GM23338 (cell line): Measurements from ENCODE around the gene SYNPO. TPM values are rescaled to one million over a fixed set of nuclear protein-coding genes. Genes with fewer than 3 reads are reported as not detected.

ENCODE experiments used
- ATAC-seq: fragments of 200-7000 bp; cut with Tn5 transposase; 3 replicates; pipeline ENCODE4 v1.9.1; 2020
- DNase-seq: peaks from one replicate; pipeline ENCODE4 v3.0.0-alpha.2; 2015; ENCODE audit warnings: low spot score
- H2AFZ ChIP-seq: fragments of 200-600 bp; sonication (generic); 2 replicates; pipeline ENCODE4 v1.8.0; 2016; ENCODE audit warnings: antibody characterized with exemption, mild to moderate bottlenecking, moderate library complexity
- H3F3A ChIP-seq: fragments of 200-600 bp; sonication (generic); replicated peaks from 2 replicates; pipeline ENCODE4 v1.8.0; 2017; ENCODE audit warnings: antibody characterized with exemption, mixed run types, low read depth
- H3K27ac ChIP-seq: fragments of 200-600 bp; sonication (generic); 2 replicates; pipeline ENCODE4 v1.6.1; 2016; ENCODE audit warnings: low read depth
- H3K27me3 ChIP-seq: fragments of 200-600 bp; sonication (generic); 2 replicates; pipeline ENCODE4 v1.8.0; 2016; ENCODE audit warnings: mild to moderate bottlenecking, mixed run types, moderate library complexity; ENCODE audit not compliant: insufficient read depth
- H3K36me3 ChIP-seq: fragments of 200-600 bp; sonication (generic); 2 replicates; pipeline ENCODE4 v1.8.0; 2016; ENCODE audit warnings: mild to moderate bottlenecking; ENCODE audit not compliant: insufficient read depth
- H3K4me1 ChIP-seq: fragments of 200-600 bp; sonication (generic); 2 replicates; pipeline ENCODE4 v1.8.0; 2016; ENCODE audit warnings: mild to moderate bottlenecking, moderate library complexity; ENCODE audit not compliant: insufficient read depth
- H3K4me2 ChIP-seq: fragments of 200-600 bp; sonication (generic); 2 replicates; pipeline ENCODE4 v1.7.1; 2017; ENCODE audit warnings: mixed run types
- H3K4me3 ChIP-seq: fragments of 200-600 bp; sonication (generic); 2 replicates; pipeline ENCODE4 v1.6.1; 2016; ENCODE audit warnings: mixed run types
- H3K79me2 ChIP-seq: fragments of 200-600 bp; sonication (generic); replicated peaks from 2 replicates; pipeline ENCODE4 v1.8.0; 2017; ENCODE audit warnings: mild to moderate bottlenecking; ENCODE audit not compliant: insufficient read depth
- H3K9me2 ChIP-seq: fragments of 200-600 bp; sonication (generic); 2 replicates; pipeline ENCODE4 v1.8.0; 2017; ENCODE audit not compliant: insufficient read depth
- H4K20me1 ChIP-seq: fragments of 200-600 bp; sonication (generic); replicated peaks from 2 replicates; pipeline ENCODE4 v1.8.0; 2017; ENCODE audit warnings: mild to moderate bottlenecking; ENCODE audit not compliant: insufficient read depth
- H3K27ac Mint-ChIP-seq: 2 replicates; pipeline ENCODE4 v1.8.0; 2020; ENCODE audit warnings: inconsistent platforms, mild to moderate bottlenecking, moderate library complexity, mixed read lengths
- H3K27me3 Mint-ChIP-seq: 3 replicates; pipeline ENCODE4 v1.8.0; 2022; ENCODE audit warnings: low read depth, mild to moderate bottlenecking, moderate library complexity, mixed read lengths, inconsistent platforms; ENCODE audit not compliant: insufficient read depth, poor library complexity
- H3K36me3 Mint-ChIP-seq: 3 replicates; pipeline ENCODE4 v1.8.0; 2021; ENCODE audit warnings: low read depth, mild to moderate bottlenecking, inconsistent platforms, moderate library complexity, mixed read lengths
- H3K4me1 Mint-ChIP-seq: 3 replicates; pipeline ENCODE4 v1.8.0; 2020; ENCODE audit warnings: mild to moderate bottlenecking, inconsistent platforms, mixed read lengths
- H3K4me3 Mint-ChIP-seq: 3 replicates; pipeline ENCODE4 v1.8.0; 2021; ENCODE audit warnings: moderate library complexity, mild to moderate bottlenecking, inconsistent platforms, mixed read lengths
- H3K9me3 Mint-ChIP-seq: 3 replicates; pipeline ENCODE4 v1.8.0; 2020; ENCODE audit warnings: moderate library complexity, mild to moderate bottlenecking, inconsistent platforms, mixed read lengths
- CREB1 ChIP-seq: fragments of 250-450 bp; sonication (Bioruptor Pico); IDR thresholded peaks from 2 replicates; pipeline ENCODE4 v1.5.0; 2020; ENCODE audit warnings: low read depth, mild to moderate bottlenecking, moderate library complexity
- CTCF ChIP-seq, 2 experiments: fragments of 200-600 bp in 1 of 2; sonication (generic) in 1 of 2; conservative IDR thresholded peaks; 2 replicates each; pipeline versions ENCODE4 v1.5.1 to v1.6.1; 2016 to 2017; ENCODE audit warnings: antibody characterized with exemption in 2 of 2, low read depth in 2 of 2, mild to moderate bottlenecking in 2 of 2, moderate library complexity in 1 of 2
- ETS1 ChIP-seq: IDR thresholded peaks from 2 replicates; pipeline ENCODE4 v1.6.1; 2016; ENCODE audit warnings: antibody characterized with exemption
- EZH2 ChIP-seq: fragments of 200-600 bp; sonication (generic); IDR thresholded peaks from one replicate; pipeline ENCODE4 v1.8.0; 2017; ENCODE audit warnings: antibody characterized with exemption, mild to moderate bottlenecking, low read depth; ENCODE audit not compliant: unreplicated experiment
- EZH2phosphoT487 ChIP-seq: fragments of 200-600 bp; sonication (generic); IDR thresholded peaks from one replicate; pipeline ENCODE4 v1.8.1; 2018; ENCODE audit warnings: antibody characterized with exemption; ENCODE audit not compliant: unreplicated experiment
- JUNB ChIP-seq: IDR thresholded peaks from one replicate; pipeline ENCODE4 v1.6.1; 2016; ENCODE audit warnings: antibody characterized with exemption; ENCODE audit not compliant: unreplicated experiment
- NANOG ChIP-seq: IDR thresholded peaks from 2 replicates; pipeline ENCODE4 v1.6.1; 2016; ENCODE audit warnings: antibody characterized with exemption, borderline replicate concordance
- POLR2AphosphoS5 ChIP-seq: IDR thresholded peaks from 2 replicates; pipeline ENCODE4 v1.6.1; 2016; ENCODE audit warnings: antibody characterized with exemption, low read depth
- REST ChIP-seq: IDR thresholded peaks from one replicate; pipeline ENCODE4 v1.6.1; 2018; ENCODE audit warnings: antibody characterized with exemption; ENCODE audit not compliant: unreplicated experiment
- STAT1 ChIP-seq: IDR thresholded peaks from one replicate; pipeline ENCODE4 v1.6.1; 2016; ENCODE audit warnings: antibody characterized with exemption; ENCODE audit not compliant: unreplicated experiment
- ZNF114 ChIP-seq: fragments of 250-450 bp; sonication (Bioruptor Pico); IDR thresholded peaks from 2 replicates; pipeline ENCODE4 v1.5.0; 2020; ENCODE audit warnings: mild to moderate bottlenecking, moderate library complexity
- ZNF331 ChIP-seq: fragments of 250-450 bp; sonication (Bioruptor Pico); IDR thresholded peaks from 2 replicates; pipeline ENCODE4 v1.5.0; 2020; ENCODE audit warnings: low read depth, mild to moderate bottlenecking, moderate library complexity
- ZNF462 ChIP-seq: fragments of 250-450 bp; sonication (Bioruptor Pico); IDR thresholded peaks from 2 replicates; pipeline ENCODE4 v1.5.0; 2020; ENCODE audit warnings: mild to moderate bottlenecking, moderate library complexity
- polyA plus RNA-seq: library from polyadenylated mRNA; unstranded; fragments of >200 nt; fragmentation: Nextera tagmentation; extraction: Ambion mirVana; gene quantifications from 2 replicates; pipeline ENCODE4 v1.2.1, GENCODE V29; 2016
- total RNA-seq: library from RNA; depleted of rRNA; stranded (reverse); fragments of >200 nt; shearing (Covaris generic); gene quantifications from 2 replicates; pipeline ENCODE4 v1.2.3, GENCODE V29; 2014

Gene SYNPO
- total and polyA plus RNA-seq, 2 experiments from 2014 or later = 0.16 to 1.3 TPM

- TF ChIP-seq ETS1 = no peak
- no peak for TF ChIP-seq ZNF114
- no peak for TF ChIP-seq CREB1 (CRISPR knock-in tag)
- no peak for TF ChIP-seq EZH2
- TF ChIP-seq CTCF (conservative IDR thresholded peaks at IDR 0.05; ENCODE audit: low read depth in 2 of 2) = no peak
- no peak for TF ChIP-seq ZNF462 (CRISPR knock-in tag)
- TF ChIP-seq NANOG = no peak
- TF ChIP-seq POLR2AphosphoS5 = no peak
- no peak for TF ChIP-seq REST
- no peak for TF ChIP-seq ZNF331 (CRISPR knock-in tag)
- no peak for TF ChIP-seq STAT1
- no peak for TF ChIP-seq JUNB
- TF ChIP-seq EZH2phosphoT487 = no peak
- Mint-ChIP-seq H3K4me1 (peaks cover 29% of the 10 kb centered on the region), H3K9me3 (no peaks in the 10 kb centered on the region), H3K36me3 (no peaks in the 10 kb centered on the region), H3K27me3 (peaks cover 25% of the 10 kb centered on the region), H3K4me3 (no peak overlapping the region), H3K27ac (no peak overlapping the region)
- H3K27me3 ChIP-seq = peaks cover 3% of the 10 kb centered on the region; the same call in 1 of the 2 replicates
- H4K20me1 ChIP-seq = no peaks in the 10 kb centered on the region
- no peaks in the 10 kb centered on the region for H3K36me3 ChIP-seq
- H2AFZ ChIP-seq = no peak overlapping the region
- no peak overlapping the region for H3K27ac ChIP-seq
- H3K79me2 ChIP-seq = no peaks in the 10 kb centered on the region
- no peak overlapping the region for H3K4me3 ChIP-seq
- H3K9me2 ChIP-seq = no peaks in the 10 kb centered on the region
- H3F3A ChIP-seq = 0 out of 2 replicates have a peak, but pooled peaks cover 5% of the 10 kb centered on the region
- no peaks in the 10 kb centered on the region; the same call in 1 of the 2 replicates for H3K4me1 ChIP-seq
- no peak for DNase-seq
- H3K4me2 ChIP-seq = no peak overlapping the region
- no peak for ATAC-seq
Observed at GRCh38 chr5:150659360-150660107, 19.1 kb downstream of the SYNPO start.
